ENCODE measurements around the gene SSR2.
"Not testable (repeated sequence)": the region's sequence is repeated elsewhere in the genome, so short reads cannot be mapped to it uniquely, and the experiment has no call there.

Gene SSR2

DNA sequence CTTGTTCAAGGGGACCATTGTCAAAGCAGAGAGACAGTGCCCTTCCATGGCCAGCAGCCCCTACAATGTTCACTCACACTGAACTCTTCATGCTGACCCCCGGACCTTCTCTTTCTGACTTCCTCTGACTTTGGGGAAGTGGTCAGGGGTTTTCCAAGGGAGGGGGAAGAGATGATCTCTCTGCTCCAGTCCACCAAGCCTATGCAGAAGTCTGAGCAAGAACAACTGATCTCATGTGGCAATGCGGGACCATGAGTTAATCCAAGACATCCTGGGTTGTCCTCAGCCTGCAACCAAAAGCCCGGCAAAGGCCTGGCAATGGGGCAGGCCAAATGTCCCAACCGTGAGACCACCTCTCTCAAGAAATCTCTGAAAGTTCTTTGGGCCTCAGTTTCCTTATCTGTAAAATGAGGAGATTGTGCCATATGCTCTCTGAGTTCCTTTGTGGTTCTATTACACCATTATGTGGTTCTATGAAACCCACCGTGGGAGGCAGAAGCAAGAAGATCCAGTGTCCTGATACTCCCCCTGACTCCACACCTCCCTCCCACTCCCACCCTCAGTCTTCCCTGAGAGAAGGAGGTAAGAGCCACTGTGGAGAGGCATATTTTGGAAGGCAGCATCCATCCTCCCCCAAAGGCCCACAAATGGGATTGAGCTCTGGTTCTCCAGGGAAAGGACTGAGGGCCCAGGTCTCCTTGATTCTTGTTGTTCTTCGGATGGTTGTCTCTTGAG is 30.6 kb downstream of the SSR2 start:
- DNase-seq, result no peak

DNA sequence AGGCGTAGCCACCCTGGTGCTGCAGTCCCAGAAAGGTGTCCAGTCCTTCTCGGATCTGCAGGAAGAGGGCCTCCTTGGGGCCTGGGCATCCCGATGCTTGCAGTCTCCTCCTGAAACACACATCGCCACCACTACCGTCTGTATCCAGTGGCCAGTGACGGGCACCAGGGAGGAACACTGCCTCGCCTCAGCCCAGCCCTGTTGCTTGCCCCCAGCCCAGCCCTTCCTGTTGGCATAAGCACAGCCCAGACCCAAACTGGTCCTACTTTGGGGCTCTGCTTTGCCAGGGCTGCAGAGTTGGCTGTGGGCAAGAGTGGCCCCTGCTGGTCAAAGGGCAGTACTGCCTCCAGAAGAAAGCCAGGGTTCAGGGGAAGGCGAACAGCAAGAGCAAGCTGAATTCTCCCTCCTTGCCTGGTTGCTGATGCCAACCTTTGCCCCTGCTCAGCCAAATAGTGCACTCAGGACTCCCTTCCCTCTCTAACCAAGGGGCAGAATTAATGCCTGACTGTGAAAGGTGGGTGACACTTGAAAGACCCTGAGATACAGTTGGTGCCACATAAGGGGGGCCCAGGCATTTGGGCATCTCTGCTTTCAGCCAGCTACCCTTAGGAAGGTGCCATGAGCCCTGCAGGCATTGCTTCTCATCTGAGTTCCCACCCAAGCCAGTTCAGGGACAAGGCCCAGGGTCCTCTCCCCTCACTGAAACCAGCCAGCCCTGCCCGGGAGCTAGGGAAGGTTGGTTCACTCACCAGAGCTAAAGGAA is 31.3 kb downstream of the SSR2 start:
- DNase-seq, result peak; percentile 81

DNA sequence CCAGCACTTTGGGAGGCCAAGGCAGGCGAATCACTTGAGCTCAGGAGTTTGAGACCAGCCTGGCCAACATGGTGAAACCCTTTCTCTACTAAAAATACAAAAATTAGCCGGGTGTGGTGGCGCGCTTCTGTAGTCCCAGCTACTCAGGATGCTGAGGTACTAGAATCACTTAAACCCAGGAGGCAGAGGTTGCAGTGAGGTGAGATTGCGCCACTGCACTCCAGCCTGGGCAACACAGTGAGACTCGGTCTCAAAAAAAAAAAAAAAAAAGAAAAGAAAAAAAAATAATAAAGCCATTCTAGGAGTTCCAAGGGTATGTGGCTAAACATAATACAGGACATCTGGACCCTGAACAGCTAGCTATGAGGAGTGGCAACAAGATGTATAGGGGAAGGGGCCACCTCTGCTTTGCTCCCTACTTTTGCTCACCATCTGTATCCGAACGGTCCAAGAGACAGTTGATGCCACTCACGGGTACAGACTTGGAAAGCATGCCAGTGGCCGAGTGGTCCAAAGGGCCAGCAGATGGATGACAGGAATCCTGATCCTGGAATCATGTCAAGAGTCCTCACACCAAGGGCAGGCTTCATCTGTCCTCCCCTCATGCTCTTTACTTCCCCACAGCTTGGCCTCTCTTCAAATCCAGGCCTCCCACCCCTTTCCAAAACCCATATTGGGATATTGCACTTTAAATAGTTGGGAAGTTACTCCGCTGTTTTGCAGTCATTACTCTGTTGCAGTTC is 35.7 kb downstream of the SSR2 start:
- DNase-seq, result not testable (repeated sequence)

DNA sequence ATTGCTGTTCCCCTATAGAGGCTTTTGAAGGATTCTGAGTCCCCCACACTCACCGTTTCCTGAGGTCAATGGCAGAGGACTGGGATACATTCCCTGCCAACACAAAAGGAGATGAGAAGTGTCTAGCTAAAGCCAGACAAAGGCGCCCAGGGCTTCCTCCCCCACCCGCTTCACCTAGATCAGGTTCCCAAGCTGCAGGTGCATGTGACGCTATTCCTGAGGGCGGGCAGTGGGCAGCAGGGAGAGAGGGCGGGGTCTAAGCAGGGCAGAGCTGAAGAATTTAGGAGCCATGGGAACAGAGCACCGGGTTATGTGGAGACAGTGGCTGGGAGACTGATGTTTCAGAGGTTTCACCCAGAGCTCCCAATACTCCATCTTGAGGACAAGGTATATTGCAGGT is 36.4 kb downstream of the SSR2 start:
- DNase-seq, result no peak

DNA sequence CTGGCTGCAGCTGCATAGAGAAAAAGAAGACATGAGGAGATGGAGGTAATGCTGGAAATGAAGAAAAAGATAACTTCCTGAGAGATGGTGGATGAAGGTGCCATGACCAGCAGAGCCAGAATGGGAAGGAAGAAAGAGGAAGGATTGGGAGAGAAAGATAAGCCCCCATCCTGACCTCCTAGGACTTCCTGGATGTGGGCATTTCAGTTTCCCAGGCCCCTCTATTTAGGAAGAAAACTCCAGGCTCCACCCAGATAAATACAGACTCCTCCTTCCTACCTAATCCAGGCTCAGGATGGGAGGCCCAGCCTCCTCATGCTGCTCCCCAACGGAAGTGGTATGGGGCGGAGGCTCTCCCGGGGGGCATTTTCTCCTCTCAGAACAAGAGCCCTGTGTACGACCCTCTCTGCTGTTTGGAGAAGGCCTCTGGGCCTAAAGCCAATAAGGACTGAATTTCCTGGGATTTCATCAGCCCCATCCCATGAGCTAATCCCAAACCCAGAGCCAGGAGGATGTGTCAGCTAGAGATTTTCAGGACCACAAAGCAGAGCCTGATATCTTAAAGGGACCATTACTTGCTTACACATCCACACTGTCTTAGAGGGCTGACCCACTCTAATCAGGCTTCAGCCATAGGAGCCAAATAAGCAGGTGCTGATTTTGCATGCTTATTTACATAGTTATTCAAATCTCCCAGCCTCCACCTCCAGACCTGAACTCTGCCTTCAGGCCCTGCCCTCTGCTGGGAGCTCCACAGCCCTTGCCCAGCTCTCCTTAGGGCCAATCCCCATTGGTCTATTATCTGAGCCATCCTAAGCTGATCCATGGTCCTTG is 37.3 kb downstream of the SSR2 start:
- peak; percentile 100 for DNase-seq

DNA sequence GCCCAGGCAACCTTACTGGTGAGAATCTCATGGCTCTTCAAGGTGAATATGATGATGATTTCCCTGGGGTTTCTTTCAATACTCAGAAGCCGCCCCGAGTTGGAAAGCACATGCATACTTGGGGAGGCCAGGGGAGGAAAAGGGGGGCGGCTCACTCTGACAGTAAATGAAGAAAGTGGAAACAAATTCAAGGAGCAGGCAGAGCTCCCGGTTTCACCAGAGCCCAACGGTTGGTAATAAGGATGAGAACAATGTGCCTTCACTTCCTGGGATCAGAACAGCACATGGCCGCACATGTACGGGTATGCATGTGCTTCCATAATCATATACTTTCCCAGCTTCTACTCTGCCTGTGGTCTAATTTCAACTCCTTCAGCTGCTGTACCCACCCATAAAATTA is 38.6 kb downstream of the SSR2 start:
- DNase-seq, result no peak

DNA sequence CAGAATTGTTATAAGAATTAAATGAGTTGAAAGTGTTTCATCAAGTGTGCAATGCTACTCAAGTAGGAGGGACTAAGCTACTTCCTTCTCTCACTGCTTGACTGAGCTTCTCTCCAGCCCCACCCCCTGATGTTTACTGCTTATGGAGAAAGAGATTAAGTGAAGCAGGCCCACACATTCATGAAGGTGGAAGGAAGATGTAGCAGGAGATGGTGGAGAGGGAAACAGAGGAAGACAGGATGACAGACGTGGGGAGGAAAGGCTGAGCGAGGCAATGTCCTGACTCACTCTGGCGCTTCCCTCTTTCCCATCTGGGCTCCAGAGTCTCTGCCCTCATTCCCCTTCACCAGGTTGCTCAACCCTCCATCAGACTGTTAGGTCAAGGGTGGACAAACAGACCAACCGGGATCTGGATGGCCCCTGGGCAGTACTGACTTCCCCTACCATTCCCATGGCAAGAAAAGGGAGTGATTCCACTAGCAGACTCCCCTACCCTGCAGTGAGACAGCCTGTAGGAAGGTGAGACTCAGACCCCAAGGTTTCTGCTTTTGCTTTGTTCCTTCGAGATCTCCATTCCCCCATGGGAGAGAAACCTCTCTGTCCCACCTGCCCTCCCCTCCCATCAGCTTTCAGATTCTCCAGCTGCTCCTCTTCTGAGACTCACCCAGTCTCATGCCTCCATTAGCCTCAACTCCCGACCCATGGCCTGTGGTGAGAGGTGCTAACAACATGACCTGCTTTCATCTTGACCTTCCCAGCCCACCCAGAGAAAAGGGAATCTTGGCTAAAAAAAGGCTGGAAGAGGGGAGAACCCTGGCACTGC is 39.3 kb downstream of the SSR2 start:
- peak; percentile 56 for DNase-seq

DNA sequence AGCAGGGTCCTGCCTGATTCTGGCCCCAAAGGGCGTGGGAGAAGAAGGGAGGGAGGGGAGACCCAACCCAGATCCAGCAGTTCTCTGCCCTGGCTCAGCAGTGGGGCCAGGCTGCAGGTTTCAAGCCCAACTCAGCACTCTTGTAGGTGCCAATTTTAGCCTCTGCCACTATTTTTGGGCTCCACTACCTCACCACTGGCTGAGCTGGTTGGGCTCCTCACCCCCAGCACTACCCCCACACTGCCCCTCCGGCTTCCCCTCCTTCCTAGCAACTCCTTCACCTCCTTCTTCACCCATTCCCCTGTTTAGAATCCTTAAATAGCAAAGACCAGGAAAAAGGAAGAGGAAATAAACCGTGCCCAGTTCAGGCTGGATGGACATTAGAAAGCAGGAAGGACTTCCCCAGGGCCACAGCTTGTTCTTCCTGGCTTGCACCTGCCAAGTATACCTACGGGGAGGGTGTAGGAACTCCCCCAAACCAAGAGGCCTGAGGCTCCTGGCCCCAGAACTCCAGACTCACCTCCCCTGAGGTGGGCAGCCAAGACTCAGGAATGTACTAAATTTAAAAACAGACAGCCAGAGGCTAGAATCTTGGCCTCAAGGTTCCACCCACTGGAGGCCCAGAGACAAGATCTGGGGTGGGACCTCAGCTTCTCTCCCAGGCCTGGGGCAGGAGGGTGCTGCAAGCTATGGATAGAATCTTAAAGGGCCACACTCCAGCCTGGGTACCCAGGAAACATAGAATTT is 41.0 kb downstream of the SSR2 start:
- DNase-seq, result peak; percentile 49

DNA sequence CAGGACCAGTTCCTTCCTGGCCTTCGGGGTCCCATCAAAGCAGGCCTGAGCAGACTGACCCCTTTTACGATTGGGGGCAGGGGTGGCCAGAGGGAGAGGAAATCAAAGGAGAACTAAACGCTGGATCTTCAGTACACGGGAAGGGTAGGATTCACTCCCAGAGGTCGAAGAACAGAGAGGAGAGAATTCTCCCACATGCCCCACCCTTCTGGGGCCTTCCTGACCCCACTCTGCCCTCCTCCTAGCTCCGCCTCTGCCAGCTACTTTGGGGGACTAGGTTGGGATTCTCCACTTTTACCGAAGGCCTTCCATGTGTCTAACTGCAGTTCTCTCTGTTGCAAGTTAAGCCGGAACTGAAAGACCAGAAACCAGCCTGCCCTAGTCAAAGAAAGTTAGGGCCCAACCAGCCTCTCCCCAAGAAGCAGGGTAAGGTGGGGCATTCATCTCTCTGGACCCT is 41.8 kb downstream of the SSR2 start:
- DNase-seq, result peak; percentile 60

DNA sequence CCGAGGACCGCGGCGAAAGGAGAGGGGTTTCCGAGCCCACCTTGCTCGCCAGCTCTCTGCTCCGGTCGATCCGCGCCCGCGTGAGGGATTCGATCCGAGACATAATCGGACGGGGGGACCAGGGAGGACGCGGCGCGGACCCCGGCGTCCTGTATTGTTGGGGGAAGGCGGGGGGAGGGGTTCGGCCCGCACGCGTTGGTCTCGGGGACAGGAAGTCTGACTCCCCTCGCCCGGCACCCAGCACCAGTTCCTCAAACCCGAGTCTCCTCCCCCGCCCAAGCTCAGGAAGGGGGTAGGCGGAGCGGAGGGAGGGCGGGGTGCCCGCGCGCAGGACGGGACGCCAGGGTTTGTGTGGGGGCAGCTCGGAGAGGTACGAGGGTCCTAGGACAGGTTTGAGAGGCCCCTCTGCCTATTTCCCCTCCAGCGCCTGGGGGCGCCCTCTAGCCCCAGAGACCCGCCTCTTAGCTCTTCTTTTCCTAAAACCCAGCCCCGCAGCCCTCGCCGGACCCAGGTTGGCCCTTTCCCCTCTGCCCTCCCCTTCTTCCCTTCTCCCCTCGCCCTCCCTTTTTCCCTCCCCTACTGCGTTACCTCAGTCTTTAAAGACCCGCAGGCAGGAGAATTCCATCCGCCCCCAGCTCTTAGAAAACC is 42.3 kb downstream of the SSR2 start, which contains the start of gene ARHGEF2:
Gene ARHGEF2, minus strand, starts transcription at position 223 of the 648 bp plus-strand sequence. Its CDS starts 120 bp downstream, at position 103.
- peak; percentile 84 for DNase-seq

DNA sequence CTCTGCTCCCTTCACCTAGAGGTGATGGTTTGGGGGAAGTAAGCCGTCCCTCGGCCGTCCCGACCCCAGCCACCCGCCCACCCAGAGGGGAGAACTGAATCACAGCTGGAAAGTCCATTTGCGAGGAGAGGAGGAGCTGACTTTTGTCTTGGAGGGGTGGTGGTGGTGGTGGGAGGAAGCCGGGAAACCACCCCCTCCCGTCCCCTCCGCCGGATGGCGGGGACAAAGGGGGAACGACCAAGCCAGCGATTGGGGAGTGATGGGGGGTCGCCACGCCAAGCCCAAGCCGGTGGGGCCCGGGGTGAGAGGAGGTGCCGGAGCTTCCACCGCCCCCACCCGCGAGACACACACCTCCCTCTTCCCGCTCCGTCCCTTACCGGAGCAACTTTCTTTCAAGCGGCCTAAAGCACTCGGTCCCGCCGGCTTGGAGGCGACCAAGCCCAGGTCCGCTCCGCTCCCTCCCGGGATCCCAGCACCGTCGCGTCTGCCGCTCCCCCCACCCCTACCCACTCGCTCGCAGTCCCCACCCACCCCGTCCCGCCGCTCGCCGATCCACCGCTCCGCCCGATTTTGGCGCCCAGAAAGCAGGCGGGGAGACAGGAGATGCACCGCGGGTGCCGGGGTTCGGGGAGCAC is 42.9 kb downstream of the SSR2 start:
- DNase-seq, result peak; percentile 33

DNA sequence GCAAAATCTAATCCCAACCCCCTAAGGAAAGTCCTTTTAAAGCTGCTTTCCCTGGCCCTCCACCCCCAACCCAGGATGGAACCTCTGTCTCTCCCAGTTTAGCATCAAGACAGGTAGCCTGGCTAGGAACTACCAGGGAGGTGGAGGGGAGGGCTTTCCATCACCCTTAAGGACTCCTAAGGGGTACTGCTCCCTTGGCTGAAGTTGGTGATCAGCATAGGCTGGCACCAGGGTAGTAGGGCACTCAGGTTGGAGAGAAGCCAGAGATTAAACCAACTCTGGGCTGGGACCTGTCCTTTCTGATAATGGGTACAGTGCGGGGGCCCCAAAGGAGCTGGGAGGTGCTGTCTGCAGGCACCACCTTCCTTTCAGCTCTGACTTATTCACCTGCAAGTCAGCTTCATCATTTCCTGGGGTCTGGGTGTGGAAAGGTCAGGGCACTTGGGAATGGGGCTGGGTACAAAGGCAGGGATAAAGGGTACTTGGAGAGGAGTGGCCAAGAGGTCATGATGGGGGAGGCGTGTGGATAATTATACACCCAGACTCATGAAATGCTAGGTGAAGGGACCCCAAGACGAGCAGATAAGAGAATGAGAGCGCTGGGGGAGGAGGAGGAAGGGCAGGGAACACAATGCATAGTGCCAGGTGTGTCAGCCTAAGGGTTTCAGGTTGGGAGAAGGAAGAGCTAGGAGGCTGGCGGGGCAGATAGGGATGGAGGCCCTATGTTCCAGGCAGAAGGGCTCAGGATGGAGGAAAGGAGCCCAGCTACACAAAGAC is 43.6 kb downstream of the SSR2 start:
- no peak for DNase-seq

DNA sequence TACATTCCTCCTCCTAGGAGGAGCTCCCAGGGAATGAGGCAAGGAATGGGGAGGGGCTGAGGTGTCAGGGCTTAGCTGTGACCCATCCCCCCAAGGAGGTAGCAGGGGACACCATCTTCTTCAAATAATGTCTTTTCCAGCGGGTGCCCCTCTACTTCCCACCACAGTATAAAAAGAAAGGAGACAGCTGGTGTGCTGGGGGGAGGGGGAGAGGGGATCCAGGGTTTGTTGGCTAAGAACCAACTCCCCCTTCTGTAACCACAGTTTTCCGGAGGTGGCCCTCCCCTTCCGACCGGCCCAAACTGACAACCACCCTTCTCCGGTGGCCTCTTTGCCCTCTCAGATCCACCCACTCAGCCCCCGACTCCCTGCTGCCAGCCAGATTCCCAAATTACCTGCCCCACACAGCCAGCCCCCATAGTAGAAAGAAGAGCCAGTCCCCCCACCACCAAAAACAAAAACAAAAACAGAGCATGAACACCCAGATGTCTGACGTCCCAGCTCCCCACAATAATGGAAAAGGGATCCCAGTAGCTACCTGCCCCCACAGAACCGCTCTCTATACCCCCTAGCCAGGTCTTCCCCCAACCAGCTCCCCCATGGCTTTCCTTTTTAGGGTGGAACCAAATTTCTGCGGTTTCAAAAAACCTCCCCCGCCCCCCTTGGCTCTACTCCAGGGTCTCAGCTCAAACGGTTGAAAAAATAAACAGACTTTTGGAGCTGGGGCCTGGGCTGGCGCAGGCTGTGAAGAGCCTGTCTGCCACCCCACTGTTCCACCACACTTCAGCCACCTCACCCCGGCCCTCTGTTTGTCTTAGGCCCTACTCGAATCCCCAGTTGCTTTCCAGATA is 44.5 kb downstream of the SSR2 start:
- DNase-seq, result peak; percentile 92

DNA sequence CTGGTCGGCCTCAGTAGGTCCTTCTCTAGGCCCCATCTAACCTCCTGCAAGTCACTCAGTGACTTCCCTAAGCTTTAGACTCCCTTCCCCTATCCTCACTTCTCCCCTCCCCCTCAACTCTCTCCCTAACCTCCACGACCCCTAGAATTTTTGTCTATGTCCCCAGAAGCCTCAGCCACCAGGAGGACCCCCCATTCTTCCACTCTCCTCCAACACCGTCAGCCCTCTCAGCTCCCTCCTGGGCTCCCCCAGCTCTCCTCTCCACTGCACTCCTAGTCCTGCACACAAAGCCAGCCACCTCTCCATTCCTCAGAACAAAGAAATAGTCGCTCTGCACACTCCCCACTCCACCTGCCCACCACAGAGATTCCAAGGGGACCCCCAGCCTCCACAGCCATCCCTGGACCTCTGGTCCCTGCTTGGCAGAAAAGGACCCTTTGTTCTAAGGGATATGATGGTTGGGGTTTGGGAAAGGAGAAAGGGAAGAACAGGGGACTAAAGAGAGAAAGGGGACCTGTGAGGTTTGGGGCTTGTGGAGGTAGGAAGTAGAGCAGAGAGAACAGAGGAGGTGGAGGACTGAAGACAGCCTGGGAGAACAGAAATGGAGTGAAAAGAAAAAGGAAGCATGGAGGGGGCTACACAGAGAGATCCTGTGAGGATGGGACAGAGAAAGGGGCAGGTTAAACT is 45.2 kb downstream of the SSR2 start:
- no peak for DNase-seq

DNA sequence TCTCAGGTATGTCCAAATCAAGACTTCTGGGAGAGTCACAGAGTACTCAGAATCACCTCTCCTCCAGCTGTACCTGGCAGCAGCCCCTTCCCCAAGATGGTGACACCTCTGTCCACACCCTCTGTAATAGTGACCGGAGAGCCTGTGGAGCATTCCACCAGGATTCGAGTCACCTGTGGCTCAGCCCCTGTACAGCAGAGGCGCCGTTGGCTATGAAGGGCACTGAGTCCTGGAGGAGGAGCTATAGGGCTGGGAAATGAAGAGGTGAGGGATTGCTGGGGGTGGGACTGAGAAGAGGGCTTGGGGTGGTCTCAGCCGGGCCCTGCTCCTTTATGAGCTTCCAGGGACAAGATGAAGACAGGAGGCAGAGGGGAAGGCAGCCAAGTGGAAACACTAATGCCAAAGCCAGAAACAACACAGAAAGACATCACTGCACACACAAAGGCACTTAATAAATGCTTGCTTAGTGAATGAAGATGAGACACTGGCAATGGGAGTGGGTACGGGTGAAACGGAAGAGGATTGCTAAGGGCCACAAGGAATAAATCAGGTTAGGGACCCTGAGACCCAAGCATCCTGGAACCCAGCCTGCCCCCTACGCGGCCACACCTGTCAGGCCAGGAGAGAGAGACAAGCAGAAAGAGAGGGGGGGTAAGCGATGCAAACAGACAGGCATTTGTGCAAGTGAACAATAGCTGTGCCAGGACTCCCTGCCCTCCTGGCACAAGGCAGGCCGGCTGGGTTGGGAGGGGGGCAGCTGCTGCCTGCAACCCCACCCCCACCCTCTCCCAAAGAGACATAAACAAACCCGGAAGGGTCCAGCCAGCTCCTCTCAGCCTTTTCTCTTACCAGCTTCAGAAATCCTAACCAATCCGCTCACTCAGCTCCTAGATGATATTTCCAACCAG is 46.3 kb downstream of the SSR2 start:
- DNase-seq, result no peak

DNA sequence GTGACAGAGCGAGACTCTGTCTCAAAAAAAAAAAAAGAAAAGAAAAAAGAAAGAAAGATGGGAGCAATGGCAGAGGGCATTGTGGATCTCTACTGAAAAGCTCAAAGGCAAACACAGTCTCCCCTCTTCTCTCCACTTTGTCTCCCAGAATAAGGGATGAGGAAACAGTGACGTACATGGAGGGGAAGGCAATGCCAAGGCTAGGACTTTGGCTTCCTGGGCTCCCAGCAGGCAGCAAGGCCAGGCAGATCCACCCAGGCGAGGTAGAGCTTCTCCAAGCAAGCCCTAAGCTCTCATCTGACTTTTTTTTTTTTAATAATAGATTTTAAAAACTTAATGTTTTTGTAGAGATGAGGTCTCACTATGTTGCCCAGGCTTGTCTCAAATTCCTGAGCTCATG is 47.0 kb downstream of the SSR2 start:
- DNase-seq, result no peak
